NCI-H1930 (cell line): ENCODE results near the gene FLG2.
"Not testable (repeated sequence)": the region's sequence is repeated elsewhere in the genome, so short reads cannot be mapped to it uniquely, and the experiment has no call there.

Experiments
- DNase-seq, 2 experiments: peaks; one replicate each; lab custom pipeline; 2025; lab: John Stamatoyannopoulos, UW

Gene FLG2

GRCh38 chr1:152312169-152312568, 47.6 kb downstream of the FLG2 start:
- DNase-seq: not testable (repeated sequence)

GRCh38 chr1:152309955-152310354, 49.9 kb downstream of the FLG2 start:
- DNase-seq: no peak

- DNase-seq: not testable (repeated sequence)
Measured at GRCh38 chr1:152309320-152309901, 50.4 kb downstream of the FLG2 start.

DNA sequence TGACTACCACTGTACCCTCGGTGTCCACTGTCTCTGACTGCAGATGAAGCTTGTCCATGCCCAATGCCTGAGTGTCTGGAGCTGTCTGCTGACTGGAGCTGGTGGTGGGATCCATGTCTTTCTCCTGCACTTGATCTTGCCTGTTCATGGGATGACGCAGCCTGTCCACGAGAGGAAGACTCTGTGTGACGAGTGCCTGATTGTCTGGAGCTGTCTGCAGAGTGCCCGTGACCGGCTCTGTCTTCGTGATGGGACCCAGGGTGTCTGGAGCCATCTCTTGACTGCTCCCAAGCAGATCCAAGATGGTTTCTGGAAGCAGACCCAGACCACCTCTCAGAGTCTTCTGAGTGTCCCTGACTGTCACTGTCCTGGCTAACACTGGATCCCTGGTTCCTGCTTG, 51.0 kb downstream of the FLG2 start:
- DNase-seq: not testable (repeated sequence)

GRCh38 chr1:152307970-152308369, 51.8 kb downstream of the FLG2 start:
- DNase-seq: not testable (repeated sequence)

GRCh38 chr1:152306123-152306522, 53.7 kb downstream of the FLG2 start:
- not testable (repeated sequence) for DNase-seq

- not testable (repeated sequence) for DNase-seq
Measured at GRCh38 chr1:152304773-152305172, 55.0 kb downstream of the FLG2 start.

DNA sequence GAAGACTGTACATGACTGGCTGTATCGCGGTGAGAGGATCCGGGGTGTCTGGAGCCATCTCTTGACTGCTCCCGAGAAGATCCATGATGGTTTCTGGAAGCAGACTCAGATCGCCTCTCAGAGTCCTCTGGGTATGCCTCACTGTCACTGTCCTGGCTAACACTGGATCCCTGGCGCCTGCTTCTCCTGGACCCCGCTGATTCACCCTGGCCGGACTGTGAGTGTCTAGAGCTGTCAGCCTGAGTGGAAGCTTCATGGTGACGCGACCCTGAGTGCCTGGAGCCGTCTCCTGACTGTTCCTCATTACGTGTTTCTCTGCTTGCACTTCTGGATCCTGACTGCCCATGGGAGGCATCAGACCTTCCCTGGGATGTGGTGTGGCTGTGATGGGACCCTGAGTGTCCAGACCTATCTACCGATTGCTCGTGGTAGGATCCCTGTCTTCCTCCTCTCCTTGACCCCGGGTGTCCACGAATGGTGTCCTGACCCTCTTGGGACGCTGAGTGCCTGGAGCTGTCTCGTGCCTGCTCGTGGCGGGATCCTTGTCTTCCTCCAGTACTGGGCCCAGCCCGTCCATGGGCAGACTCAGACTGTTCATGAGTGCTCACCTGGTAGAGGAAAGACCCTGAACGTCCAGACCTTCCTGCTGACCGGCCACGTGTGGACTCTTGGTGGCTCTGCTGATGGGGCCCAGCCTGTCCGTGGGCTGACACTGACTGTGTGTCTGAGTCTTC, 56.5 kb downstream of the FLG2 start:
- not testable (repeated sequence) for DNase-seq
